ENCODE data around the gene ASB3.

DNA sequence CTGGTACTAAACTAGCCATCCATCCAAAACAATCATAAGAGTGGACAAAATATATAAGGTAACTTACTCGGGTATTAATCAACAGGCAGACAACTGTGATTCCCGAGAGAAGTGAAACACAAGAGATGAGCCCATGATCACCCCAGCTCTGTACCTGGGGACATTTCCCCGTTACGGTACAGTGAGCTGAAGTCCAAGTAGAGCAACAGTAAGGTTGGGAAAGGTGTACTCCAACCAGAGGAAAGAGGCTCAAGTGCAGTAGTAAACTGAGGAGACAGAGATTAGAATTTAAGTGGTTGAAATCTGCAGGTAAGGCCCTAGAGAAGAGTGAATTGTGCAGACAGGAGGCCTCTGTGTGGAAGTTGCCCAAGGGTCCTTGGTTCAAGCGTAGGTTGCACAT lies 49.7 kb downstream of the ASB3 start:
- no peak for TF ChIP-seq POLR2A (IDR thresholded peaks at IDR 0.05)
- TF ChIP-seq, protein P1, sequence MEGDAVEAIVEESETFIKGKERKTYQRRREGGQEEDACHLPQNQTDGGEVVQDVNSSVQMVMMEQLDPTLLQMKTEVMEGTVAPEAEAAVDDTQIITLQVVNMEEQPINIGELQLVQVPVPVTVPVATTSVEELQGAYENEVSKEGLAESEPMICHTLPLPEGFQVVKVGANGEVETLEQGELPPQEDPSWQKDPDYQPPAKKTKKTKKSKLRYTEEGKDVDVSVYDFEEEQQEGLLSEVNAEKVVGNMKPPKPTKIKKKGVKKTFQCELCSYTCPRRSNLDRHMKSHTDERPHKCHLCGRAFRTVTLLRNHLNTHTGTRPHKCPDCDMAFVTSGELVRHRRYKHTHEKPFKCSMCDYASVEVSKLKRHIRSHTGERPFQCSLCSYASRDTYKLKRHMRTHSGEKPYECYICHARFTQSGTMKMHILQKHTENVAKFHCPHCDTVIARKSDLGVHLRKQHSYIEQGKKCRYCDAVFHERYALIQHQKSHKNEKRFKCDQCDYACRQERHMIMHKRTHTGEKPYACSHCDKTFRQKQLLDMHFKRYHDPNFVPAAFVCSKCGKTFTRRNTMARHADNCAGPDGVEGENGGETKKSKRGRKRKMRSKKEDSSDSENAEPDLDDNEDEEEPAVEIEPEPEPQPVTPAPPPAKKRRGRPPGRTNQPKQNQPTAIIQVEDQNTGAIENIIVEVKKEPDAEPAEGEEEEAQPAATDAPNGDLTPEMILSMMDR (IDR thresholded peaks at IDR 0.05) = no peak

Data from body of pancreas (tissue), 4 donors.